IMR-90 (cell line): ENCODE results near the gene IGLL5. TPM values are rescaled to one million over a fixed set of nuclear protein-coding genes. Genes with fewer than 3 reads are reported as not detected.

Source experiments
- ATAC-seq: fragments of 200-7000 bp; cut with Tn5 transposase; 2 replicates; pipeline ENCODE4 v1.9.1; 2020; ENCODE audit warnings: low read depth, mild to moderate bottlenecking, moderate library complexity
- BruUV-seq: library from RNA; stranded (reverse); fragments of 400-500 nt; replicated peaks from 2 replicates; lab custom pipeline; 2021; lab: Mats Ljungman, UMichigan
- CTCF ChIA-PET: fragments of 300-600 bp; formaldehyde crosslinking; extraction: SDS; loops from one replicate; lab custom pipeline; 2021; ENCODE audit warnings: antibody characterized with exemption; lab: Yijun Ruan, JAX
- POLR2A ChIA-PET: fragments of 300-600 bp; sonication (Branson Sonifier 250); formaldehyde crosslinking; loops from one replicate; lab custom pipeline; 2022; ENCODE audit warnings: antibody characterized with exemption; ENCODE audit not compliant: unreplicated experiment; lab: Charles Lee
- DNase-seq: peaks from one replicate; pipeline ENCODE4 v3.0.0; 2013
- H2AFZ ChIP-seq: replicated peaks from 2 replicates; pipeline ENCODE3; 2013; ENCODE audit warnings: low read length, mild to moderate bottlenecking; ENCODE audit not compliant: poor library complexity
- H2AK5ac ChIP-seq: 2 replicates; pipeline ENCODE4 v1.6.1; 2013; ENCODE audit warnings: low read depth, low read length, inconsistent platforms
- H2AK9ac ChIP-seq: replicated peaks from 2 replicates; pipeline ENCODE3; 2013; ENCODE audit warnings: mild to moderate bottlenecking, low read depth, low read length, moderate library complexity; ENCODE audit not compliant: poor library complexity
- H2BK120ac ChIP-seq: 2 replicates; pipeline ENCODE4 v1.6.1; 2013; ENCODE audit warnings: low read depth, low read length, inconsistent platforms
- H2BK15ac ChIP-seq: 3 replicates; pipeline ENCODE4 v1.6.1; 2013; ENCODE audit warnings: low read depth, low read length, inconsistent platforms
- H2BK20ac ChIP-seq: 2 replicates; pipeline ENCODE4 v1.6.1; 2013; ENCODE audit warnings: low read depth, mild to moderate bottlenecking, inconsistent platforms, low read length, moderate library complexity
- H2BK5ac ChIP-seq: 2 replicates; pipeline ENCODE4 v1.6.1; 2013; ENCODE audit warnings: mild to moderate bottlenecking, low read depth, low read length, inconsistent platforms; ENCODE audit not compliant: poor library complexity, severe bottlenecking
- H3K14ac ChIP-seq: replicated peaks from 2 replicates; pipeline ENCODE4 v1.6.1; 2013; ENCODE audit warnings: low read depth, low read length, inconsistent platforms
- H3K18ac ChIP-seq: 2 replicates; pipeline ENCODE4 v1.6.1; 2013; ENCODE audit warnings: low read depth, low read length, control low read depth
- H3K23ac ChIP-seq: 2 replicates; pipeline ENCODE4 v1.6.1; 2013; ENCODE audit warnings: low read depth, low read length, inconsistent platforms
- H3K27ac ChIP-seq: 2 replicates; pipeline ENCODE4 v1.5.1; 2013; ENCODE audit warnings: mild to moderate bottlenecking, control low read depth, low read length; ENCODE audit not compliant: insufficient read depth
- H3K27me3 ChIP-seq: 2 replicates; pipeline ENCODE4 v1.6.1; 2013; ENCODE audit warnings: low read length; ENCODE audit not compliant: control insufficient read depth, insufficient read depth
- H3K36me3 ChIP-seq: 2 replicates; pipeline ENCODE4 v1.6.1; 2013; ENCODE audit warnings: low read length, mixed read lengths; ENCODE audit not compliant: control insufficient read depth, insufficient read depth
- H3K4ac ChIP-seq: 2 replicates; pipeline ENCODE4 v1.6.1; 2013; ENCODE audit warnings: low read depth, low read length, inconsistent platforms
- H3K4me1 ChIP-seq: 2 replicates; pipeline ENCODE4 v1.6.1; 2013; ENCODE audit warnings: low read length, mixed read lengths; ENCODE audit not compliant: control insufficient read depth, insufficient read depth
- H3K4me2 ChIP-seq: 2 replicates; pipeline ENCODE4 v1.6.1; 2013; ENCODE audit warnings: low read depth, mild to moderate bottlenecking, control low read depth, low read length, moderate library complexity
- H3K4me3 ChIP-seq: 2 replicates; pipeline ENCODE4 v1.5.1; 2013; ENCODE audit warnings: low read depth, mild to moderate bottlenecking, control low read depth, low read length, moderate library complexity; ENCODE audit not compliant: insufficient read depth
- H3K56ac ChIP-seq: 2 replicates; pipeline ENCODE4 v1.6.1; 2013; ENCODE audit warnings: low read length, inconsistent platforms; ENCODE audit not compliant: insufficient read depth; ENCODE audit errors: extremely low read depth
- H3K79me1 ChIP-seq, 2 experiments: 2 replicates each; pipeline ENCODE4 v1.6.1; 2013; ENCODE audit warnings: low read length in 2 of 2, inconsistent platforms in 1 of 2, low read depth in 1 of 2
- H3K9ac ChIP-seq: 2 replicates; pipeline ENCODE4 v1.6.1; 2013; ENCODE audit warnings: low read depth, low read length, control low read depth
- H3K9me1 ChIP-seq: 2 replicates; pipeline ENCODE4 v1.6.1; 2013; ENCODE audit warnings: low read length, inconsistent platforms; ENCODE audit not compliant: insufficient read depth
- H3K9me3 ChIP-seq: 2 replicates; pipeline ENCODE4 v1.6.1; 2013; ENCODE audit warnings: low read length; ENCODE audit not compliant: control insufficient read depth, insufficient read depth
- H4K20me1 ChIP-seq: 2 replicates; pipeline ENCODE4 v1.6.1; 2013; ENCODE audit warnings: low read length, inconsistent platforms; ENCODE audit not compliant: insufficient read depth
- H4K5ac ChIP-seq: 2 replicates; pipeline ENCODE4 v1.6.1; 2013; ENCODE audit warnings: mild to moderate bottlenecking, low read depth, low read length, control low read depth
- H4K8ac ChIP-seq, 2 experiments: 2 replicates each; pipeline ENCODE4 v1.6.1; 2013; ENCODE audit warnings: low read depth in 2 of 2, low read length in 2 of 2, control low read depth in 1 of 2, inconsistent platforms in 1 of 2
- H4K91ac ChIP-seq: 2 replicates; pipeline ENCODE4 v1.6.1; 2013; ENCODE audit warnings: low read depth, low read length, inconsistent platforms; ENCODE audit not compliant: insufficient read depth
- BHLHE40 ChIP-seq: fragments of 150-350 bp; IDR thresholded peaks from 2 replicates; pipeline ENCODE4 v1.6.1; 2016; ENCODE audit warnings: mild to moderate bottlenecking, low read depth, low read length
- CEBPB ChIP-seq: IDR thresholded peaks from 2 replicates; pipeline ENCODE4 v1.6.1; 2012; ENCODE audit warnings: low read depth, low read length, improper control_type of control experiment
- CHD1 ChIP-seq: IDR thresholded peaks from 2 replicates; pipeline ENCODE4 v1.6.1; 2012; ENCODE audit warnings: low read depth, low read length, improper control_type of control experiment
- ELK1 ChIP-seq: fragments of 150-350 bp; IDR thresholded peaks from 2 replicates; pipeline ENCODE4 v1.6.1; 2016; ENCODE audit warnings: low read depth, mild to moderate bottlenecking, low read length, moderate library complexity, borderline replicate concordance
- MAFK ChIP-seq: IDR thresholded peaks from 2 replicates; pipeline ENCODE4 v1.6.1; 2012; ENCODE audit warnings: low read depth, low read length, improper control_type of control experiment
- MAZ ChIP-seq: IDR thresholded peaks from 2 replicates; pipeline ENCODE4 v1.6.1; 2012; ENCODE audit warnings: low read depth, mild to moderate bottlenecking, low read length, improper control_type of control experiment, moderate library complexity, borderline replicate concordance
- NFE2L2 ChIP-seq: fragments of 150-350 bp; IDR thresholded peaks from 2 replicates; pipeline ENCODE4 v1.6.1; 2016; ENCODE audit warnings: low read depth, mild to moderate bottlenecking, low read length
- POLR2A ChIP-seq: IDR thresholded peaks from 2 replicates; pipeline ENCODE4 v1.6.1; 2012; ENCODE audit warnings: mild to moderate bottlenecking, low read depth, low read length
- RCOR1 ChIP-seq: IDR thresholded peaks from 2 replicates; pipeline ENCODE4 v1.6.1; 2012; ENCODE audit warnings: mild to moderate bottlenecking, low read length, improper control_type of control experiment; ENCODE audit not compliant: insufficient replicate concordance
- USF2 ChIP-seq: fragments of 150-350 bp; IDR thresholded peaks from 2 replicates; pipeline ENCODE4 v1.6.1; 2017; ENCODE audit warnings: mild to moderate bottlenecking, antibody characterized with exemption, low read length, low read depth
- WGBS, 2 experiments: methylation state at CpG; one replicate each; pipeline versions ENCODE4 v1.1.5 to v1.1.7; 2013; ENCODE audit warnings: missing lambda C conversion rate in 2 of 2; ENCODE audit not compliant: insufficient read length in 1 of 2; ENCODE audit errors: extremely low coverage in 2 of 2; 5-methylcytosine and 5-hydroxymethylcytosine counted together
- dilution Hi-C: fragments of 300-500 bp; cut with HindIII; formaldehyde crosslinking; loops from one replicate; pipeline ENCODE4 v1.14.3; 2018; ENCODE audit warnings: low sequenced_read_pairs; ENCODE audit not compliant: unreplicated experiment
- in situ Hi-C: fragments of 300-500 bp; cut with MboI; formaldehyde crosslinking; loops from 3 replicates; pipeline ENCODE4 v1.14.3; 2019; ENCODE audit warnings: low sequenced_read_pairs, inconsistent platforms, mixed read lengths
- intact Hi-C: fragments of 100-400 bp; cut with micrococcal nuclease; formaldehyde crosslinking; loops from 2 replicates; pipeline ENCODE4 v1.10.0; 2022
- polyA plus RNA-seq, 3 experiments: library from polyadenylated mRNA; depleted of rRNA; stranded (reverse); fragments of >200 nt; gene quantifications; 2 replicates each; pipeline ENCODE4 v1.2.3, GENCODE V29; 2012; ENCODE audit warnings: low replicate concordance in 1 of 3
- total RNA-seq: library from RNA; depleted of rRNA; stranded (reverse); fragments of >200 nt; gene quantifications from 2 replicates; pipeline ENCODE4 v1.2.3, GENCODE V29; 2012
- TF ChIP-seq, protein P1 (sequence below): conservative IDR thresholded peaks from 2 replicates; pipeline ENCODE4 v1.5.1; 2012; ENCODE audit warnings: mild to moderate bottlenecking, low read depth, low read length, improper control_type of control experiment

The IGLL5 gene
- total and polyA plus RNA-seq, 2 of the 4 experiments (the other 2 are of a cell fraction): not detected

- Histone ChIP-seq H2BK15ac (no peak overlapping the region), H4K20me1 (no peaks in the 10 kb centered on the region), H3K4ac (no peak overlapping the region), H3K27ac (no peak overlapping the region), H3K14ac (no peak overlapping the region), H3K4me1 (no peaks in the 10 kb centered on the region), H2BK120ac (no peak overlapping the region), H4K91ac (no peak overlapping the region), H2AK5ac (no peak overlapping the region), H3K9me1 (no peaks in the 10 kb centered on the region), H2BK20ac (no peak overlapping the region), H3K27me3 (peaks cover 6% of the 10 kb centered on the region), H3K56ac (no peak overlapping the region), H3K79me1 (no peaks in the 10 kb centered on the region), H3K36me3 (no peaks in the 10 kb centered on the region), H4K8ac (no peak overlapping the region), H3K18ac (no peak overlapping the region), H3K4me3 (no peak overlapping the region), H2BK5ac (no peak overlapping the region), H4K5ac (no peak overlapping the region), H3K4me2 (no peak overlapping the region), H2AK9ac (no peak overlapping the region), H3K23ac (no peak overlapping the region), H2AFZ (no peak overlapping the region), H3K9ac (no peak overlapping the region), H3K9me3 (no peaks in the 10 kb centered on the region)
- TF ChIP-seq NFE2L2 (no peak), ELK1 (no peak), USF2 (no peak), MAFK (no peak), MAZ (no peak), RCOR1 (no peak), POLR2A (no peak), BHLHE40 (no peak), CHD1 (no peak), CEBPB (no peak)
- TF ChIP-seq, protein P1, sequence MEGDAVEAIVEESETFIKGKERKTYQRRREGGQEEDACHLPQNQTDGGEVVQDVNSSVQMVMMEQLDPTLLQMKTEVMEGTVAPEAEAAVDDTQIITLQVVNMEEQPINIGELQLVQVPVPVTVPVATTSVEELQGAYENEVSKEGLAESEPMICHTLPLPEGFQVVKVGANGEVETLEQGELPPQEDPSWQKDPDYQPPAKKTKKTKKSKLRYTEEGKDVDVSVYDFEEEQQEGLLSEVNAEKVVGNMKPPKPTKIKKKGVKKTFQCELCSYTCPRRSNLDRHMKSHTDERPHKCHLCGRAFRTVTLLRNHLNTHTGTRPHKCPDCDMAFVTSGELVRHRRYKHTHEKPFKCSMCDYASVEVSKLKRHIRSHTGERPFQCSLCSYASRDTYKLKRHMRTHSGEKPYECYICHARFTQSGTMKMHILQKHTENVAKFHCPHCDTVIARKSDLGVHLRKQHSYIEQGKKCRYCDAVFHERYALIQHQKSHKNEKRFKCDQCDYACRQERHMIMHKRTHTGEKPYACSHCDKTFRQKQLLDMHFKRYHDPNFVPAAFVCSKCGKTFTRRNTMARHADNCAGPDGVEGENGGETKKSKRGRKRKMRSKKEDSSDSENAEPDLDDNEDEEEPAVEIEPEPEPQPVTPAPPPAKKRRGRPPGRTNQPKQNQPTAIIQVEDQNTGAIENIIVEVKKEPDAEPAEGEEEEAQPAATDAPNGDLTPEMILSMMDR: no peak
- DNase-seq: no peak
- ATAC-seq: no peak
- CTCF ChIA-PET: no interaction called here
- intact Hi-C loops (no loop called here), dilution Hi-C loops (no loop called here), in situ Hi-C loops (no loop called here)
- POLR2A ChIA-PET: no interaction called here
- 33% methylated on average over 2 of the region's 2 CpGs; no CpG with 5 or more reads in 1 of the 2 experiments for WGBS, 2 experiments
- no TSS peak for BruUV-seq
These were observed 9.4 kb upstream of the IGLL5 start for GRCh38 chr22:22878211-22878570.
